ENCODE data around the gene LTB. TPM values are rescaled to one million over a fixed set of nuclear protein-coding genes. Genes with fewer than 3 reads are reported as not detected.

The LTB gene
- polyA plus RNA-seq, 1 donor, result 0.91 TPM

DNA sequence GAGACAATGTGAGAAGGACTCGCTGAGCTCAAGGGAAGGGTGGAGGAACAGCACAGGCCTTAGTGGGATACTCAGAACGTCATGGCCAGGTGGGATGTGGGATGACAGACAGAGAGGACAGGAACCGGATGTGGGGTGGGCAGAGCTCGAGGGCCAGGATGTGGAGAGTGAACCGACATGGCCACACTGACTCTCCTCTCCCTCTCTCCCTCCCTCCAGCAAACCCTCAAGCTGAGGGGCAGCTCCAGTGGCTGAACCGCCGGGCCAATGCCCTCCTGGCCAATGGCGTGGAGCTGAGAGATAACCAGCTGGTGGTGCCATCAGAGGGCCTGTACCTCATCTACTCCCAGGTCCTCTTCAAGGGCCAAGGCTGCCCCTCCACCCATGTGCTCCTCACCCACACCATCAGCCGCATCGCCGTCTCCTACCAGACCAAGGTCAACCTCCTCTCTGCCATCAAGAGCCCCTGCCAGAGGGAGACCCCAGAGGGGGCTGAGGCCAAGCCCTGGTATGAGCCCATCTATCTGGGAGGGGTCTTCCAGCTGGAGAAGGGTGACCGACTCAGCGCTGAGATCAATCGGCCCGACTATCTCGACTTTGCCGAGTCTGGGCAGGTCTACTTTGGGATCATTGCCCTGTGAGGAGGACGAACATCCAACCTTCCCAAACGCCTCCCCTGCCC is 5.2 kb downstream of the LTB start:
- no peak for DNase-seq

DNA sequence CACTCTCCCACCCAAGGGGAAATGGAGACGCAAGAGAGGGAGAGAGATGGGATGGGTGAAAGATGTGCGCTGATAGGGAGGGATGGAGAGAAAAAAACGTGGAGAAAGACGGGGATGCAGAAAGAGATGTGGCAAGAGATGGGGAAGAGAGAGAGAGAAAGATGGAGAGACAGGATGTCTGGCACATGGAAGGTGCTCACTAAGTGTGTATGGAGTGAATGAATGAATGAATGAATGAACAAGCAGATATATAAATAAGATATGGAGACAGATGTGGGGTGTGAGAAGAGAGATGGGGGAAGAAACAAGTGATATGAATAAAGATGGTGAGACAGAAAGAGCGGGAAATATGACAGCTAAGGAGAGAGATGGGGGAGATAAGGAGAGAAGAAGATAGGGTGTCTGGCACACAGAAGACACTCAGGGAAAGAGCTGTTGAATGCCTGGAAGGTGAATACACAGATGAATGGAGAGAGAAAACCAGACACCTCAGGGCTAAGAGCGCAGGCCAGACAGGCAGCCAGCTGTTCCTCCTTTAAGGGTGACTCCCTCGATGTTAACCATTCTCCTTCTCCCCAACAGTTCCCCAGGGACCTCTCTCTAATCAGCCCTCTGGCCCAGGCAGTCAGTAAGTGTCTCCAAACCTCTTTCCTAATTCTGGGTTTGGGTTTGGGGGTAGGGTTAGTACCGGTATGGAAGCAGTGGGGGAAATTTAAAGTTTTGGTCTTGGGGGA is 6.1 kb downstream of the LTB start:
- no peak for DNase-seq

GRCh38 chr6:31575335-31575901 is 6.8 kb downstream of the LTB start, which contains the start of gene TNF:
Gene TNF, plus strand, starts transcription at chr6:31575565. Its CDS starts 177 bp downstream, at chr6:31575742.
- DNase-seq, result no peak

- no peak for DNase-seq
These were observed 7.8 kb downstream of the LTB start for GRCh38 chr6:31574106-31575061.

DNA sequence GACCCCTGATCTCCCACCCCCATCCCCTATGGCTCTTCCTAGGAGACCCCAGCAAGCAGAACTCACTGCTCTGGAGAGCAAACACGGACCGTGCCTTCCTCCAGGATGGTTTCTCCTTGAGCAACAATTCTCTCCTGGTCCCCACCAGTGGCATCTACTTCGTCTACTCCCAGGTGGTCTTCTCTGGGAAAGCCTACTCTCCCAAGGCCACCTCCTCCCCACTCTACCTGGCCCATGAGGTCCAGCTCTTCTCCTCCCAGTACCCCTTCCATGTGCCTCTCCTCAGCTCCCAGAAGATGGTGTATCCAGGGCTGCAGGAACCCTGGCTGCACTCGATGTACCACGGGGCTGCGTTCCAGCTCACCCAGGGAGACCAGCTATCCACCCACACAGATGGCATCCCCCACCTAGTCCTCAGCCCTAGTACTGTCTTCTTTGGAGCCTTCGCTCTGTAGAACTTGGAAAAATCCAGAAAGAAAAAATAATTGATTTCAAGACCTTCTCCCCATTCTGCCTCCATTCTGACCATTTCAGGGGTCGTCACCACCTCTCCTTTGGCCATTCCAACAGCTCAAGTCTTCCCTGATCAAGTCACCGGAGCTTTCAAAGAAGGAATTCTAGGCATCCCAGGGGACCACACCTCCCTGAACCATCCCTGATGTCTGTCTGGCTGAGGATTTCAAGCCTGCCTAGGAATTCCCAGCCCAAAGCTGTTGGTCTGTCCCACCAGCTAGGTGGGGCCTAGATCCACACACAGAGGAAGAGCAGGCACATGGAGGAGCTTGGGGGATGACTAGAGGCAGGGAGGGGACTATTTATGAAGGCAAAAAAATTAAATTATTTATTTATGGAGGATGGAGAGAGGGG is 8.8 kb downstream of the LTB start:
- no peak for DNase-seq

GRCh38 chr6:31572041-31572911 is 9.9 kb downstream of the LTB start, which contains the start of gene LTA:
Gene LTA, plus strand, starts transcription at chr6:31572289. Its CDS starts 454 bp downstream, at chr6:31572743.
- DNase-seq, result no peak

- no peak for DNase-seq
These were observed 12.2 kb downstream of the LTB start for GRCh38 chr6:31569861-31570536.

DNA sequence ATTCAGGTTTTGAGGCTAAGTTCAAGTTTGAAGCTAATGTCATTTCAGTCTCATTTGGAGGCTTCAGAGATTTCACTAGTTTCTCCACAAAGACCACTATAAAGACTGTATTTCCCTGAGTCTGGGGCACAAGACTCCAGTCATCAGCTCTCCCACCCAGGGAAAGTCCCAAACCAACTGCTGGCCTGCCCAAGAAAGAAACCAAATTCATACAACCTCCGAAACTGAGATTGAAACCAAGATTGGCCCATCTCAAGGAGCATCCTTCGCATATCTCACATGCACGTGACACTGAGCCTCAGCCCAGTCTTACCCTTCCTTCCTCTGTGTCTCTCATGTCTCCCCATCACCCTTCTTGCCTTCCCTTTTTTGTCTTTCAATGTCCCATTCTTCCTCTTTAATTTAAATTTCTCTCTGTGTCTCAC is 13.7 kb downstream of the LTB start:
- no peak for DNase-seq

- DNase-seq, result no peak
These were observed 14.5 kb downstream of the LTB start for GRCh38 chr6:31567531-31568370.

- DNase-seq, result no peak
These were observed 21.5 kb downstream of the LTB start for GRCh38 chr6:31560697-31561058.

- DNase-seq, result no peak
These were observed 22.1 kb downstream of the LTB start for GRCh38 chr6:31559958-31560696.

- no peak for DNase-seq
These were observed 22.6 kb downstream of the LTB start for GRCh38 chr6:31559606-31559957.

- no peak for DNase-seq
These were observed 23.4 kb downstream of the LTB start for GRCh38 chr6:31558631-31559500.

DNA sequence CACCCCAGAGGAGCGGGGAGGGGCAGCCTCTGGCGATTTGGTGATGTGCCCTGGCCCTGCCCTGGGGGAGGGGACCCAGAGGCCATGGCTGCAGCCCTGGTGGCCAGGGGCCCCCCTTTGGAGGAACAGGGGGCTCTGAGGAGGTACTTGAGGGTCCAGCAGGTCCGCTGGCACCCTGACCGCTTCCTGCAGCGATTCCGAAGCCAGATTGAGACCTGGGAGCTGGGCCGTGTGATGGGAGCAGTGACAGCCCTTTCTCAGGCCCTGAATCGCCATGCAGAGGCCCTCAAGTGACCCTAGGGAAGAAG is 24.0 kb downstream of the LTB start:
- no peak for DNase-seq

DNA sequence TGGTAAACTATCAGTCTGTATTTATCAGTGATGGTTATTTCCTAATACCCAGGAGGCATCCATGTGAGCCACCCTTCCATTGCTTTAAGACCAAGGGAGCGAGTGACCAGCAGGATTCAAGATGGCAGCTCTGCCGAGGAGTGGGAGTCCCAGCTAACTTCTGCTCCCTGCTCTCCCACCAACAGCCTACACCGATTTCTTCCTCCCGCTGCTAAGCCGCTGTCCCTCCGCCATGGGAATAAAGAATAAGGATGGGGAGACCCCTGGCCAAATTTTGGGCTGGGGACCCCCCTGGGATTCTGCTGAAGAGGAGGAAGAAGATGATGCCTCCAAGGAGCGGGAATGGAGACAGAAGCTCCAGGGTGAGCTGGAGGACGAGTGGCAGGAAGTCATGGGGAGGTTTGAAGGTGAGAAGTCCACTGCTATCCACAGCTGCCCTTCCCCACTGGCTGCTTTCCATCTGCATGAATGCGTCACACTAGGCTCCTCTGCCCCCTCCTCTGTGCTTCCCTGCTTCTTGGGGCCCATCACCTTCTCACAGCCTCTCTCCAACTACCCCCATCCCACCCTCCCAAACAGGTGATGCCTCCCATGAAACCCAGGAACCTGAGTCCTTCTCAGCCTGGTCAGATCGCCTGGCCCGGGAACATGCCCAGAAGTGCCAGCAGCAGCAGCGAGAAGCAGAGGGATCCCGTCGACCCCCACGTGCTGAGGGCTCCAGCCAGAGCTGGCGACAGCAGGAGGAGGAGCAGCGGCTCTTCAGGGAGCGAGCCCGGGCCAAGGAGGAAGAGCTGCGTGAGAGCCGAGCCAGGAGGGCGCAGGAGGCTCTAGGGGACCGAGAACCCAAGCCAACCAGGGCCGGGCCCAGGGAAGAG is 24.5 kb downstream of the LTB start:
- no peak for DNase-seq

GRCh38 chr6:31556307-31556706 is 25.9 kb downstream of the LTB start:
- DNase-seq, result no peak

Data from left kidney (tissue), 2 donors.